HepG2 (cell line): Measurements from ENCODE around the gene FBXO44. TPM values are rescaled to one million over a fixed set of nuclear protein-coding genes. Genes with fewer than 3 reads are reported as not detected.
A peak's percentile ranks its signal among the peaks of the same experiment; 100 is the strongest.

Experiments used
- REXO4 ChIP-seq: sonication (generic); formaldehyde crosslinking; IDR thresholded peaks from 2 replicates; pipeline ENCODE4 v1.8.0; 2022; ENCODE audit warnings: missing genetic modification reagents, mild to moderate bottlenecking, borderline replicate concordance
- WIZ ChIP-seq: sonication (generic); formaldehyde crosslinking; IDR thresholded peaks from 2 replicates; pipeline ENCODE4 v1.5.1; 2020; ENCODE audit warnings: mild to moderate bottlenecking, missing genetic modification reagents
- ZNF256 ChIP-seq: sonication (generic); formaldehyde crosslinking; conservative IDR thresholded peaks from 2 replicates; pipeline ENCODE4 v1.4.0; 2020; ENCODE audit warnings: missing genetic modification reagents
- ZNF709 ChIP-seq: sonication (generic); formaldehyde crosslinking; IDR thresholded peaks from 2 replicates; pipeline ENCODE4 v1.5.0; 2020; ENCODE audit warnings: mild to moderate bottlenecking, missing genetic modification reagents
- ZSCAN12 ChIP-seq: sonication (generic); formaldehyde crosslinking; IDR thresholded peaks from 2 replicates; pipeline ENCODE4 v1.9.0; 2021; ENCODE audit warnings: mild to moderate bottlenecking, missing genetic modification reagents
- polyA plus RNA-seq, 8 experiments: library from polyadenylated mRNA; depleted of rRNA in 3 of 8; stranded (reverse) in 7 of 8; unstranded in 1 of 8; fragments of >200 nt; fragmentation: Illumina TruSeq in 4 of 8; extraction: Trizol in 4 of 8; gene quantifications; 2 replicates each; pipeline versions ENCODE4 v1.2.1 to v1.2.3, GENCODE V29; 2011 to 2016; ENCODE audit warnings: low read depth in 4 of 8, missing spikeins in 1 of 8, mixed read lengths in 1 of 8; ENCODE audit not compliant: insufficient read depth in 1 of 8
- total RNA-seq, 5 experiments: library from RNA; depleted of rRNA; stranded (reverse); fragments of >200 nt; fragmentation: Illumina TruSeq; extraction: Trizol; gene quantifications; 2 replicates each; pipeline ENCODE4 v1.2.3, GENCODE V29; 2016; ENCODE audit warnings: low read depth in 1 of 5
- TF ChIP-seq, protein P1 (sequence below): sonication (generic); formaldehyde crosslinking; IDR thresholded peaks from 2 replicates; pipeline ENCODE4 v1.4.0; 2020; ENCODE audit warnings: missing genetic modification reagents

The FBXO44 gene
- total and polyA plus RNA-seq, 2 of the 13 experiments (the other 11 are each of a cell fraction or from before 2014, with no cell fraction given) = 22.4 to 27.9 TPM

DNA sequence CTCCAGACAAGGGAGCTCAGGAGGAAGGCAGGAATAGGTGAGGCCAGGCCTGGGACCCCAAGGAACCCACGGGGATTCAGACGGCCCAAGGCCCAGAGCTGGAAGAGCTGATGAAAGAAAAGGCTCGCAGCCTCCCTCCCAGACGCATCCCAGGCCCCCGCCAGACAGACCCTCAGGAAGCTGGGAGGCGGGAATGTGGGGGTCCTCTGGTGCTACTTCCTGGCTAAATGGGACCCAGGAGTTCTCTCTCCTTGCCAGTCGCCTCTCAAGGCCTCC lies 878 bp upstream of the FBXO44 start (continued):
- TF ChIP-seq ZNF709 (CRISPR knock-in tag) = 0 out of 2 replicates have a peak, but pooled peaks have one; percentile 52
- TF ChIP-seq WIZ = no peak
- TF ChIP-seq ZSCAN12 (CRISPR knock-in tag) = 0 out of 2 replicates have a peak, but pooled peaks have one; percentile 8
- TF ChIP-seq ZNF256 (CRISPR knock-in tag) = no peak
- TF ChIP-seq, protein P1, sequence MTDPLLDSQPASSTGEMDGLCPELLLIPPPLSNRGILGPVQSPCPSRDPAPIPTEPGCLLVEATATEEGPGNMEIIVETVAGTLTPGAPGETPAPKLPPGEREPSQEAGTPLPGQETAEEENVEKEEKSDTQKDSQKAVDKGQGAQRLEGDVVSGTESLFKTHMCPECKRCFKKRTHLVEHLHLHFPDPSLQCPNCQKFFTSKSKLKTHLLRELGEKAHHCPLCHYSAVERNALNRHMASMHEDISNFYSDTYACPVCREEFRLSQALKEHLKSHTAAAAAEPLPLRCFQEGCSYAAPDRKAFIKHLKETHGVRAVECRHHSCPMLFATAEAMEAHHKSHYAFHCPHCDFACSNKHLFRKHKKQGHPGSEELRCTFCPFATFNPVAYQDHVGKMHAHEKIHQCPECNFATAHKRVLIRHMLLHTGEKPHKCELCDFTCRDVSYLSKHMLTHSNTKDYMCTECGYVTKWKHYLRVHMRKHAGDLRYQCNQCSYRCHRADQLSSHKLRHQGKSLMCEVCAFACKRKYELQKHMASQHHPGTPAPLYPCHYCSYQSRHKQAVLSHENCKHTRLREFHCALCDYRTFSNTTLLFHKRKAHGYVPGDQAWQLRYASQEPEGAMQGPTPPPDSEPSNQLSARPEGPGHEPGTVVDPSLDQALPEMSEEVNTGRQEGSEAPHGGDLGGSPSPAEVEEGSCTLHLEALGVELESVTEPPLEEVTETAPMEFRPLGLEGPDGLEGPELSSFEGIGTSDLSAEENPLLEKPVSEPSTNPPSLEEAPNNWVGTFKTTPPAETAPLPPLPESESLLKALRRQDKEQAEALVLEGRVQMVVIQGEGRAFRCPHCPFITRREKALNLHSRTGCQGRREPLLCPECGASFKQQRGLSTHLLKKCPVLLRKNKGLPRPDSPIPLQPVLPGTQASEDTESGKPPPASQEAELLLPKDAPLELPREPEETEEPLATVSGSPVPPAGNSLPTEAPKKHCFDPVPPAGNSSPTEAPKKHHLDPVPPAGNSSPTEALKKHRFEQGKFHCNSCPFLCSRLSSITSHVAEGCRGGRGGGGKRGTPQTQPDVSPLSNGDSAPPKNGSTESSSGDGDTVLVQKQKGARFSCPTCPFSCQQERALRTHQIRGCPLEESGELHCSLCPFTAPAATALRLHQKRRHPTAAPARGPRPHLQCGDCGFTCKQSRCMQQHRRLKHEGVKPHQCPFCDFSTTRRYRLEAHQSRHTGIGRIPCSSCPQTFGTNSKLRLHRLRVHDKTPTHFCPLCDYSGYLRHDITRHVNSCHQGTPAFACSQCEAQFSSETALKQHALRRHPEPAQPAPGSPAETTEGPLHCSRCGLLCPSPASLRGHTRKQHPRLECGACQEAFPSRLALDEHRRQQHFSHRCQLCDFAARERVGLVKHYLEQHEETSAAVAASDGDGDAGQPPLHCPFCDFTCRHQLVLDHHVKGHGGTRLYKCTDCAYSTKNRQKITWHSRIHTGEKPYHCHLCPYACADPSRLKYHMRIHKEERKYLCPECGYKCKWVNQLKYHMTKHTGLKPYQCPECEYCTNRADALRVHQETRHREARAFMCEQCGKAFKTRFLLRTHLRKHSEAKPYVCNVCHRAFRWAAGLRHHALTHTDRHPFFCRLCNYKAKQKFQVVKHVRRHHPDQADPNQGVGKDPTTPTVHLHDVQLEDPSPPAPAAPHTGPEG = 0 out of 2 replicates have a peak, but pooled peaks have one; percentile 41
- TF ChIP-seq REXO4 (CRISPR knock-in tag) = no peak
